GM20000 (cell line): ENCODE measurements around the gene COL26A1.

Experiments used
- DNase-seq: peaks from one replicate; pipeline ENCODE4 v3.0.0; 2012; ENCODE audit warnings: low spot score
- CTCF ChIP-seq: IDR thresholded peaks from 2 replicates; pipeline ENCODE4 v1.5.1; 2012; ENCODE audit warnings: mild to moderate bottlenecking, control low read depth; ENCODE audit errors: extremely low read depth, missing control alignments

The COL26A1 gene

GRCh38 chr7:101546308-101546936 is 183.7 kb downstream of the COL26A1 start:
- no peak for TF ChIP-seq CTCF
- no peak for DNase-seq

- DNase-seq, result no peak
- TF ChIP-seq CTCF, result no peak
These were observed 184.6 kb downstream of the COL26A1 start for GRCh38 chr7:101547022-101547915.

GRCh38 chr7:101547916-101548661 is 185.4 kb downstream of the COL26A1 start:
- no peak for DNase-seq
- no peak for TF ChIP-seq CTCF

GRCh38 chr7:101549734-101550133 is 187.1 kb downstream of the COL26A1 start:
- no peak for DNase-seq
- TF ChIP-seq CTCF, result no peak

GRCh38 chr7:101550641-101551541 is 188.2 kb downstream of the COL26A1 start:
- TF ChIP-seq CTCF, result no peak
- DNase-seq, result no peak

GRCh38 chr7:101553018-101553770 is 190.5 kb downstream of the COL26A1 start:
- DNase-seq, result peak; percentile 6
- no peak for TF ChIP-seq CTCF
